Measurements from ENCODE around the gene STBD1.

STBD1 gene

GRCh38 chr4:76305971-76306881 lies at the start of gene STBD1:
Gene STBD1 (plus strand): TSS chr4:76306733. CDS start chr4:76306770, 37 bp downstream.
- Histone ChIP-seq H3K36me3 (ENCODE audit: insufficient read depth, low read length) (0 out of 2 replicates have a peak, but pooled peaks cover 7% of the 10 kb centered on the region), H3K79me2 (ENCODE audit: control insufficient read depth, insufficient read depth, low read length, unreplicated experiment) (peaks cover 43% of the 10 kb centered on the region), H3K4me3 (ENCODE audit: low read depth, low read length) (peak within 1 kb of the TSS; percentile 86), H3K4me1 (ENCODE audit: control insufficient read depth, insufficient read depth, low read length, unreplicated experiment) (peaks cover 34% of the 10 kb centered on the region), H3K27me3 (ENCODE audit: insufficient read depth, low read length) (no peaks in the 10 kb centered on the region), H2AFZ (ENCODE audit: low read length, unreplicated experiment) (peak within 1 kb of the TSS; percentile 72), H3K27ac (ENCODE audit: low read depth, low read length) (peak within 1 kb of the TSS; percentile 63)

DNA sequence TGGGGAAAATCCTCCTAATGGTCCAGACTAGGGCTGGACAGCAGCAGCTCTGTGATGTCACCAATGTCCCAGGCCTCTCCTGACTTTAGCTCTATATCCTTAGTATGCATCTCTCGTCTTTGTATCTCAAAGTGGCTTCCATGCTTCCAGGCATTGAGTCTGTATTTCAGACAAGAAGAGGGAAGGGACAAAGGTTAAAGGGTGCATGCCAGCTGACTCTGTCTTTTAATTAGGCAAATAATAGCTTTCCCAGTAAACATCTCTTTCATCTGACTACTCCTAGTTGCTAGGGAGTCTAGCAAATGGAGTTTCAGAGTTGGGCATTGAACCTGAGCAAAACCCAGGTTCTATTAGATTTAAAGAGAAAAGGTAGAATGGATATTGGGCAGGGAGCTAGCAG lies 49.6 kb upstream of the STBD1 start:
- no peak overlapping the region for H2AFZ ChIP-seq (ENCODE audit: low read length, unreplicated experiment)
- no peaks in the 10 kb centered on the region for H3K79me2 ChIP-seq (ENCODE audit: control insufficient read depth, insufficient read depth, low read length, unreplicated experiment)
- H3K4me1 ChIP-seq (ENCODE audit: control insufficient read depth, insufficient read depth, low read length, unreplicated experiment): peaks cover 1% of the 10 kb centered on the region
- no peak overlapping the region for H3K27ac ChIP-seq (ENCODE audit: low read depth, low read length)
- no peak overlapping the region for H3K4me3 ChIP-seq (ENCODE audit: low read depth, low read length)
- peaks cover 65% of the 10 kb centered on the region for H3K27me3 ChIP-seq (ENCODE audit: insufficient read depth, low read length)
- H3K36me3 ChIP-seq (ENCODE audit: insufficient read depth, low read length): no peaks in the 10 kb centered on the region

- H3K36me3 ChIP-seq (ENCODE audit: insufficient read depth, low read length): no peaks in the 10 kb centered on the region
- H2AFZ ChIP-seq (ENCODE audit: low read length, unreplicated experiment): no peak overlapping the region
- H3K4me1 ChIP-seq (ENCODE audit: control insufficient read depth, insufficient read depth, low read length, unreplicated experiment): no peaks in the 10 kb centered on the region
- H3K27me3 ChIP-seq (ENCODE audit: insufficient read depth, low read length): peaks cover 57% of the 10 kb centered on the region
- no peak overlapping the region for H3K4me3 ChIP-seq (ENCODE audit: low read depth, low read length)
- no peaks in the 10 kb centered on the region for H3K79me2 ChIP-seq (ENCODE audit: control insufficient read depth, insufficient read depth, low read length, unreplicated experiment)
- no peak overlapping the region for H3K27ac ChIP-seq (ENCODE audit: low read depth, low read length)
Measured at GRCh38 chr4:76257824-76258223, 48.7 kb upstream of the STBD1 start.

DNA sequence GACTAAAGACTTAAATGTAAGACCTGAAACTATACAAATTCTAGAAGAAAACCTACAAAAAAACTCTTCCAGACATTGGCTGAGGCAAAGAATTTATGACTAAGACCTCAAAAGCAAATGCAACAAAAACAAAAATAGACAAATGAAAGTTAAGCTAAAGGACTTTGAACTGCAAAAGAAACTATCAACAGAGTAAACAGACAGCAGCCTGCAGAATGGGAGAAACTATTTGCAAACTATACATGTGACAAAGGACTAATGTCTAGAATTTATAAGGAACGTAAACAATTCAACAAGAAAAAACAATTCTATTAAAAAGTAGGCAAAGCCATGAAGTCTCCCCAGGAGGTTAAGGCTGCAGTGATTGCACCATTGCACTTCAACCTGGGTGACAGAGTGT lies 46.0 kb upstream of the STBD1 start:
- Histone ChIP-seq H3K4me3 (ENCODE audit: low read depth, low read length) (no peak overlapping the region), H3K27ac (ENCODE audit: low read depth, low read length) (no peak overlapping the region), H3K4me1 (ENCODE audit: control insufficient read depth, insufficient read depth, low read length, unreplicated experiment) (no peaks in the 10 kb centered on the region), H2AFZ (ENCODE audit: low read length, unreplicated experiment) (no peak overlapping the region), H3K27me3 (ENCODE audit: insufficient read depth, low read length) (peaks cover 36% of the 10 kb centered on the region), H3K36me3 (ENCODE audit: insufficient read depth, low read length) (no peaks in the 10 kb centered on the region), H3K79me2 (ENCODE audit: control insufficient read depth, insufficient read depth, low read length, unreplicated experiment) (no peaks in the 10 kb centered on the region)

- Histone ChIP-seq H3K36me3 (ENCODE audit: insufficient read depth, low read length) (no peaks in the 10 kb centered on the region), H3K27me3 (ENCODE audit: insufficient read depth, low read length) (peaks cover 22% of the 10 kb centered on the region), H3K79me2 (ENCODE audit: control insufficient read depth, insufficient read depth, low read length, unreplicated experiment) (no peaks in the 10 kb centered on the region), H3K4me1 (ENCODE audit: control insufficient read depth, insufficient read depth, low read length, unreplicated experiment) (no peaks in the 10 kb centered on the region), H3K27ac (ENCODE audit: low read depth, low read length) (no peak overlapping the region), H3K4me3 (ENCODE audit: low read depth, low read length) (no peak overlapping the region), H2AFZ (ENCODE audit: low read length, unreplicated experiment) (no peak overlapping the region)
Measured at GRCh38 chr4:76265631-76266218, 40.8 kb upstream of the STBD1 start.

GRCh38 chr4:76266627-76267026 lies 39.9 kb upstream of the STBD1 start:
- no peaks in the 10 kb centered on the region for H3K36me3 ChIP-seq (ENCODE audit: insufficient read depth, low read length)
- H3K79me2 ChIP-seq (ENCODE audit: control insufficient read depth, insufficient read depth, low read length, unreplicated experiment): no peaks in the 10 kb centered on the region
- no peak overlapping the region for H2AFZ ChIP-seq (ENCODE audit: low read length, unreplicated experiment)

GRCh38 chr4:76267811-76268210 lies 38.7 kb upstream of the STBD1 start:
- H3K4me1 ChIP-seq (ENCODE audit: control insufficient read depth, insufficient read depth, low read length, unreplicated experiment): no peaks in the 10 kb centered on the region
- H3K27ac ChIP-seq (ENCODE audit: low read depth, low read length): no peak overlapping the region
- no peaks in the 10 kb centered on the region for H3K36me3 ChIP-seq (ENCODE audit: insufficient read depth, low read length)
- no peaks in the 10 kb centered on the region for H3K79me2 ChIP-seq (ENCODE audit: control insufficient read depth, insufficient read depth, low read length, unreplicated experiment)
- H3K27me3 ChIP-seq (ENCODE audit: insufficient read depth, low read length): peaks cover 30% of the 10 kb centered on the region
- no peak overlapping the region for H3K4me3 ChIP-seq (ENCODE audit: low read depth, low read length)
- no peak overlapping the region for H2AFZ ChIP-seq (ENCODE audit: low read length, unreplicated experiment)

More at GRCh38 chr4:76266627-76267026, 39.9 kb upstream of the STBD1 start:
- Histone ChIP-seq H3K27me3 (ENCODE audit: insufficient read depth, low read length) (peaks cover 30% of the 10 kb centered on the region), H3K4me1 (ENCODE audit: control insufficient read depth, insufficient read depth, low read length, unreplicated experiment) (no peaks in the 10 kb centered on the region), H3K27ac (ENCODE audit: low read depth, low read length) (no peak overlapping the region), H3K4me3 (ENCODE audit: low read depth, low read length) (no peak overlapping the region)

- Histone ChIP-seq H3K79me2 (ENCODE audit: control insufficient read depth, insufficient read depth, low read length, unreplicated experiment) (no peaks in the 10 kb centered on the region), H3K36me3 (ENCODE audit: insufficient read depth, low read length) (no peaks in the 10 kb centered on the region), H3K4me3 (ENCODE audit: low read depth, low read length) (no peak overlapping the region), H2AFZ (ENCODE audit: low read length, unreplicated experiment) (no peak overlapping the region), H3K27me3 (ENCODE audit: insufficient read depth, low read length) (peaks cover 24% of the 10 kb centered on the region), H3K27ac (ENCODE audit: low read depth, low read length) (no peak overlapping the region), H3K4me1 (ENCODE audit: control insufficient read depth, insufficient read depth, low read length, unreplicated experiment) (no peaks in the 10 kb centered on the region)
Measured at GRCh38 chr4:76270244-76271175, 36.0 kb upstream of the STBD1 start.

DNA sequence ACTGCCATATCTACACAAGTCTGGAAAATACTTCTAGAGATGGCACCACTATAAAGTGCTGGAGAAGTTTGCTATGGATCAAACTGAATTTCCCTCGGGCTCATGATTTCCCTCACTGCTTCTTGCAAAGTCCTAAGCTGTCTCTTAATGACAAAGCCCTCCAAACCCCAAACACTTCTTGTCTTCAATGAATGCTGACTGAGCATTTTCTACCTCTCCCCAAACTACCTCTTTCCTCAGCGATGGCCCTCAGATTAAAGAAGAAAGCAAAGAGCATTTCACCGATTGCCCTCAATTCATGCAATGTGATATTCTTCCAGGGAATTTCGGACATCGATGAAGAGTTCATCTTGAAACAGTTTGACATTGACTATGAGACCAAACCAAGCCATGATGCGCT lies 35.3 kb upstream of the STBD1 start:
- Histone ChIP-seq H2AFZ (ENCODE audit: low read length, unreplicated experiment) (no peak overlapping the region), H3K79me2 (ENCODE audit: control insufficient read depth, insufficient read depth, low read length, unreplicated experiment) (no peaks in the 10 kb centered on the region), H3K36me3 (ENCODE audit: insufficient read depth, low read length) (no peaks in the 10 kb centered on the region), H3K27me3 (ENCODE audit: insufficient read depth, low read length) (peaks cover 19% of the 10 kb centered on the region), H3K4me1 (ENCODE audit: control insufficient read depth, insufficient read depth, low read length, unreplicated experiment) (no peaks in the 10 kb centered on the region), H3K27ac (ENCODE audit: low read depth, low read length) (no peak overlapping the region), H3K4me3 (ENCODE audit: low read depth, low read length) (no peak overlapping the region)

DNA sequence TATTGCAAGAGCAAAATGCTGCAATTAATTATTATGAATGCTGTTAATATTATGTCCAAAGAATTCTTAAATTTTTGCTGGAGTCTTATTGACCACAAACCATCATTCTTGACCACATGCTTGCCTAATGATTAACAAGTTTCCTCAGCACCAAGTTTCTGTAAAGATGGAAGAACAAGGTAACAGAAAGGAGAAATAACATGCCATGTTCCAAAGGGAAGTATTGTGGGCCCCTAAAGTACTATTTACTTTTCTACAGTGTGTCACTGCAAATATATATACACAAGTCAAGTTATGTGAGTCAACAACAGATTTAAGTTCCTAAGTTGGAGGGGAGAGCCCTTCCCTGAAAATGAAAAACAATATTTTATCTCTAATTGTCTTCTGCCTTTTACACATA lies 34.5 kb upstream of the STBD1 start:
- no peak overlapping the region for H3K4me3 ChIP-seq (ENCODE audit: low read depth, low read length)
- H3K27ac ChIP-seq (ENCODE audit: low read depth, low read length): no peak overlapping the region
- H3K79me2 ChIP-seq (ENCODE audit: control insufficient read depth, insufficient read depth, low read length, unreplicated experiment): no peaks in the 10 kb centered on the region
- no peak overlapping the region for H2AFZ ChIP-seq (ENCODE audit: low read length, unreplicated experiment)
- H3K36me3 ChIP-seq (ENCODE audit: insufficient read depth, low read length): no peaks in the 10 kb centered on the region
- H3K4me1 ChIP-seq (ENCODE audit: control insufficient read depth, insufficient read depth, low read length, unreplicated experiment): no peaks in the 10 kb centered on the region
- H3K27me3 ChIP-seq (ENCODE audit: insufficient read depth, low read length): peaks cover 18% of the 10 kb centered on the region

Data from ACC112 (cell line).